Upper lobe of left lung (tissue), 4 donors: ENCODE results near the gene CAMK4.

Source experiments
- POLR2A ChIP-seq, 4 donors: fragments of 450-650 bp; IDR thresholded peaks; one replicate each; pipeline ENCODE4 v1.5.1; 2016 to 2017; ENCODE audit warnings: antibody characterized with exemption in 4 of 4, mild to moderate bottlenecking in 2 of 4
- POLR2AphosphoS5 ChIP-seq, 2 donors: sonication (generic); formaldehyde crosslinking; IDR thresholded peaks; one replicate each; pipeline ENCODE4 v1.5.1; 2017; ENCODE audit warnings: antibody characterized with exemption in 2 of 2
- TF ChIP-seq, protein P1 (sequence below), 6 experiments: fragments of 450-650 bp in 4 of 6; fragments of 200-600 bp in 2 of 6; sonication (generic) in 2 of 6; IDR thresholded peaks; one replicate each; pipeline ENCODE4 v1.5.1; 2016 to 2019; ENCODE audit warnings: antibody characterized with exemption in 6 of 6

DNA sequence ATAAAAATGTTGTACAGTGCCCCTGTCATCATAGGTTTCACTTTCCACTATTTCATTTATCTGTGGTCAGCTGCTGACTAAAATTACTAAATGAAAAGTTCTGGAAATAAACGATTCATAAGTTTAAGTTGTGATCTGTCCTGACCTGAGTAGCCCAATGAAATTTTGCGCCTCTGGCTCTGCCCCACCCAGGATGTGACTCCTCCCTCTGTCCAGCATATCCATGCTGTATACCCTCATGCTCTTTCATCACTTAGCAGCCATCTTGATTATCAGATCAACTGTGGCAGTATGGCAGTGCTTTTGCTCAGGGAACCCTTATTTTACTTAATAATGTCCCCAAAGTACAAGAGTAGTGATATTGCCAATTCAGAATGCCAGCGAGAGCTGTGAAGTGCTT is 190.9 kb downstream of the CAMK4 start:
- TF ChIP-seq, protein P1, sequence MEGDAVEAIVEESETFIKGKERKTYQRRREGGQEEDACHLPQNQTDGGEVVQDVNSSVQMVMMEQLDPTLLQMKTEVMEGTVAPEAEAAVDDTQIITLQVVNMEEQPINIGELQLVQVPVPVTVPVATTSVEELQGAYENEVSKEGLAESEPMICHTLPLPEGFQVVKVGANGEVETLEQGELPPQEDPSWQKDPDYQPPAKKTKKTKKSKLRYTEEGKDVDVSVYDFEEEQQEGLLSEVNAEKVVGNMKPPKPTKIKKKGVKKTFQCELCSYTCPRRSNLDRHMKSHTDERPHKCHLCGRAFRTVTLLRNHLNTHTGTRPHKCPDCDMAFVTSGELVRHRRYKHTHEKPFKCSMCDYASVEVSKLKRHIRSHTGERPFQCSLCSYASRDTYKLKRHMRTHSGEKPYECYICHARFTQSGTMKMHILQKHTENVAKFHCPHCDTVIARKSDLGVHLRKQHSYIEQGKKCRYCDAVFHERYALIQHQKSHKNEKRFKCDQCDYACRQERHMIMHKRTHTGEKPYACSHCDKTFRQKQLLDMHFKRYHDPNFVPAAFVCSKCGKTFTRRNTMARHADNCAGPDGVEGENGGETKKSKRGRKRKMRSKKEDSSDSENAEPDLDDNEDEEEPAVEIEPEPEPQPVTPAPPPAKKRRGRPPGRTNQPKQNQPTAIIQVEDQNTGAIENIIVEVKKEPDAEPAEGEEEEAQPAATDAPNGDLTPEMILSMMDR (IDR thresholded peaks at IDR 0.05), result no peak
- TF ChIP-seq POLR2A (IDR thresholded peaks at IDR 0.05) (no peak), POLR2AphosphoS5 (IDR thresholded peaks at IDR 0.05) (no peak)
